SK-N-SH (cell line): ENCODE data around the gene MBNL2. TPM values are rescaled to one million over a fixed set of nuclear protein-coding genes. Genes with fewer than 3 reads are reported as not detected.

ENCODE experiments used
- CTCF ChIA-PET: fragments of 300-600, 350-600 bp; formaldehyde crosslinking; extraction: SDS; loops from one replicate; lab custom pipeline; 2021; lab: Yijun Ruan, JAX
- POLR2A ChIA-PET: fragments of 350-600 bp; sonication (Branson Sonifier 250); formaldehyde crosslinking; extraction: SDS; loops from one replicate; lab custom pipeline; 2020; ENCODE audit warnings: antibody characterized with exemption, inconsistent platforms; lab: Yijun Ruan, JAX
- DNase-seq: peaks from one replicate; pipeline ENCODE4 v3.0.0; 2012
- H2AFZ ChIP-seq: fragments of 200-600 bp; sonication (generic); 2 replicates; pipeline ENCODE4 v1.8.1; 2016; ENCODE audit warnings: antibody characterized with exemption, mild to moderate bottlenecking, low read depth
- H3F3A ChIP-seq: fragments of 200-600 bp; sonication (generic); replicated peaks from 2 replicates; pipeline ENCODE3; 2016; ENCODE audit warnings: antibody characterized with exemption, mild to moderate bottlenecking; ENCODE audit not compliant: insufficient read depth
- H3K27ac ChIP-seq, 2 experiments: fragments of 200-500 bp in 1 of 2; fragments of 200-600 bp in 1 of 2; sonication (Bioruptor generic) in 1 of 2; sonication (generic), shearing (Covaris generic) in 1 of 2; 2 replicates each; pipeline versions ENCODE4 v1.5.1 to v1.6.1; 2014 to 2016; ENCODE audit warnings: low read depth in 2 of 2, inconsistent platforms in 1 of 2, low read length in 1 of 2, mild to moderate bottlenecking in 1 of 2, mixed read lengths in 1 of 2
- H3K27me3 ChIP-seq: fragments of 200-600 bp; sonication (generic), shearing (Covaris generic); 2 replicates; pipeline ENCODE4 v1.6.1; 2016; ENCODE audit warnings: mixed run types; ENCODE audit not compliant: insufficient read depth
- H3K36me3 ChIP-seq, 2 experiments: fragments of 200-500 bp in 1 of 2; fragments of 200-600 bp in 1 of 2; sonication (Bioruptor generic) in 1 of 2; sonication (generic) in 1 of 2; replicated peaks in 1 of 2; 2 replicates each; pipeline versions ENCODE3 to v1.5.1; 2014 to 2016; ENCODE audit warnings: low read length in 1 of 2, mild to moderate bottlenecking in 1 of 2; ENCODE audit not compliant: insufficient read depth in 2 of 2, control insufficient read depth in 1 of 2
- H3K4me1 ChIP-seq, 2 experiments: fragments of 200-500 bp in 1 of 2; fragments of 200-600 bp in 1 of 2; sonication (Bioruptor generic) in 1 of 2; sonication (generic), shearing (Covaris generic) in 1 of 2; 2 replicates each; pipeline versions ENCODE4 v1.5.1 to v1.6.1; 2014 to 2016; ENCODE audit warnings: low read depth in 1 of 2, low read length in 1 of 2, mixed run types in 1 of 2; ENCODE audit not compliant: insufficient read depth in 2 of 2, control insufficient read depth in 1 of 2
- H3K4me2 ChIP-seq: fragments of 200-600 bp; sonication (generic), shearing (Covaris generic); 2 replicates; pipeline ENCODE4 v1.6.1; 2017; ENCODE audit warnings: mixed run types
- H3K4me3 ChIP-seq, 2 experiments: fragments of 200-500 bp in 1 of 2; fragments of 200-600 bp in 1 of 2; sonication (Bioruptor generic) in 1 of 2; sonication (generic), shearing (Covaris generic) in 1 of 2; 2 replicates each; pipeline versions ENCODE4 v1.5.1 to v1.8.1; 2014 to 2016; ENCODE audit warnings: low read depth in 2 of 2, inconsistent platforms in 1 of 2, low read length in 1 of 2, mild to moderate bottlenecking in 1 of 2, mixed read lengths in 1 of 2, moderate library complexity in 1 of 2
- H3K79me2 ChIP-seq: fragments of 200-600 bp; sonication (generic); 2 replicates; pipeline ENCODE4 v1.8.1; 2017; ENCODE audit warnings: mild to moderate bottlenecking; ENCODE audit not compliant: insufficient read depth
- H3K9ac ChIP-seq: fragments of 200-600 bp; sonication (generic); 2 replicates; pipeline ENCODE4 v1.6.1; 2017; ENCODE audit warnings: mixed run types
- H3K9me2 ChIP-seq: fragments of 200-600 bp; sonication (generic); 2 replicates; pipeline ENCODE4 v1.6.1; 2017; ENCODE audit warnings: mixed run types
- H3K9me3 ChIP-seq: fragments of 200-600 bp; sonication (generic); 2 replicates; pipeline ENCODE4 v1.6.1; 2017; ENCODE audit warnings: mixed run types, mild to moderate bottlenecking, moderate library complexity
- H4K20me1 ChIP-seq: fragments of 200-600 bp; sonication (generic); 2 replicates; pipeline ENCODE4 v1.6.1; 2017; ENCODE audit warnings: mild to moderate bottlenecking, mixed run types; ENCODE audit not compliant: insufficient read depth
- CTCF ChIP-seq: fragments of 200-600 bp; sonication (generic); IDR thresholded peaks from 2 replicates; pipeline ENCODE4 v1.6.1; 2017; ENCODE audit warnings: antibody characterized with exemption, mild to moderate bottlenecking, moderate library complexity
- ELF1 ChIP-seq: IDR thresholded peaks from 2 replicates; pipeline ENCODE4 v1.4.0; 2012
- EZH2phosphoT487 ChIP-seq: fragments of 200-600 bp; sonication (generic); IDR thresholded peaks from 2 replicates; pipeline ENCODE4 v1.6.1; 2017; ENCODE audit warnings: low read depth, mixed run types, mild to moderate bottlenecking, antibody characterized with exemption, moderate library complexity, borderline replicate concordance
- FOSL2 ChIP-seq: IDR thresholded peaks from 2 replicates; pipeline ENCODE4 v1.4.0; 2012; ENCODE audit warnings: low read depth, mild to moderate bottlenecking, moderate library complexity, borderline replicate concordance
- FOXJ3 ChIP-seq: sonication (generic); formaldehyde crosslinking; IDR thresholded peaks from 2 replicates; pipeline ENCODE4 v1.5.1; 2020; ENCODE audit warnings: mild to moderate bottlenecking, missing genetic modification reagents
- MAX ChIP-seq: IDR thresholded peaks from 2 replicates; pipeline ENCODE4 v1.4.0; 2012; ENCODE audit warnings: low read depth
- MXI1 ChIP-seq: IDR thresholded peaks from 2 replicates; pipeline ENCODE4 v1.6.1; 2012; ENCODE audit warnings: mild to moderate bottlenecking, low read depth, low read length, improper control_type of control experiment
- NFIC ChIP-seq: IDR thresholded peaks from 2 replicates; pipeline ENCODE4 v1.4.0; 2012; ENCODE audit warnings: borderline replicate concordance
- RAD21 ChIP-seq: IDR thresholded peaks from 2 replicates; pipeline ENCODE4 v1.6.1; 2012; ENCODE audit warnings: mild to moderate bottlenecking, low read length
- RCOR1 ChIP-seq: fragments of 150-350 bp; IDR thresholded peaks from 2 replicates; pipeline ENCODE4 v1.6.1; 2017; ENCODE audit warnings: antibody characterized with exemption, low read length
- RFX5 ChIP-seq: IDR thresholded peaks from 2 replicates; pipeline ENCODE4 v1.6.1; 2012; ENCODE audit warnings: mild to moderate bottlenecking, improper control_type of control experiment, low read length
- SIN3A ChIP-seq: IDR thresholded peaks from 2 replicates; pipeline ENCODE4 v1.6.1; 2012; ENCODE audit warnings: low read depth, mild to moderate bottlenecking, low read length, moderate library complexity, borderline replicate concordance
- TCF12 ChIP-seq: IDR thresholded peaks from 2 replicates; pipeline ENCODE4 v1.4.0; 2012
- TEAD4 ChIP-seq: IDR thresholded peaks from 2 replicates; pipeline ENCODE4 v1.4.0; 2012; ENCODE audit warnings: mild to moderate bottlenecking, borderline replicate concordance; ENCODE audit not compliant: insufficient read depth
- ZBTB33 ChIP-seq: IDR thresholded peaks from 2 replicates; pipeline ENCODE4 v1.4.0; 2012; ENCODE audit warnings: low read depth, borderline replicate concordance
- WGBS: methylation state at CpG from one replicate; pipeline ENCODE4 v1.1.6; 2017; ENCODE audit warnings: low lambda C conversion rate; 5-methylcytosine and 5-hydroxymethylcytosine counted together
- polyA plus RNA-seq, 3 experiments: library from polyadenylated mRNA; depleted of rRNA; stranded (reverse); fragments of >200 nt; gene quantifications; 2 replicates each; pipeline ENCODE4 v1.2.3, GENCODE V29; 2012

Gene MBNL2
- polyA plus RNA-seq, 1 of the 3 experiments (the other 2 are of a cell fraction), result 24.5 TPM

- ChIA-PET CTCF (interaction anchor here (2.1 kb wide), 1 partner anchor 18 kb away, joined by 7 read pairs; no protein-coding TSS in a partner anchor), POLR2A (no interaction called here)
- Histone ChIP-seq H2AFZ (no peak overlapping the region), H3K27ac (no peak overlapping the region), H3K27me3 (no peaks in the 10 kb centered on the region), H3K4me2 (no peak overlapping the region), H3K4me1 (peaks cover 0 to 39% of the 10 kb centered on the region in 2 experiments; a peak in 2 of 4 replicates), H3F3A (no peaks in the 10 kb centered on the region), H3K9me2 (no peaks in the 10 kb centered on the region), H3K9ac (no peak overlapping the region), H3K36me3 (peaks cover 25 to 39% of the 10 kb centered on the region in 2 experiments)
- no peak for DNase-seq
- 100% methylated on average over 2 of the region's 2 CpGs for WGBS
- TF ChIP-seq NFIC (no peak), FOXJ3 (no peak)
- TF ChIP-seq, all 33 proteins: peak for 0
- H3K4me3 ChIP-seq, result no peak overlapping the region
- H3K9me3 ChIP-seq, result no peaks in the 10 kb centered on the region
- H3K79me2 ChIP-seq, result peaks cover 100% of the 10 kb centered on the region
- H4K20me1 ChIP-seq, result peaks cover 14% of the 10 kb centered on the region
Observed at GRCh38 chr13:97316390-97316789, 94.3 kb downstream of the MBNL2 start.

DNA sequence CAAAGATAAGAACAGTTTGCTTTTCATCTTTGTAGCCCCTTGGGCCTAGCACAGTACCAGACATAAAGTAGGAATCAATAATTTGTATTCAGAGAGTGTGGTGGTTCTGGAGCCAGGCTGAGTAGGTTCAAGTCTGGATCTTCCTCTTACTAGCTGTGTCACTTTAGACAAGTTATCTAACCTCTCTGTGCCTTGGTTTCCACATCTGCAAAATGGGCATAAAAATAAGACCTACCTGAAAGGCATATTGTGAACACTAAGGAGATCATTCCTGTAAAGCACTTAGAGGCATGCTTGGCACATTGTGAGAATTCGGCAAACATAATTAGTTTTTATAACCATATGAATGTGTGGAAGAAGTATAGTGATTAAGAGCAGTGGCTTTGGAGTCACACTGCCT lies 95.8 kb downstream of the MBNL2 start:
- Histone ChIP-seq H3K36me3 (peaks cover 19 to 32% of the 10 kb centered on the region in 2 experiments), H3K79me2 (peaks cover 100% of the 10 kb centered on the region), H3K27me3 (no peaks in the 10 kb centered on the region), H3K9me2 (no peaks in the 10 kb centered on the region), H4K20me1 (peaks cover 14% of the 10 kb centered on the region), H2AFZ (no peak overlapping the region), H3K4me1 (peaks cover 10 to 46% of the 10 kb centered on the region in 2 experiments; a peak in 3 of 4 replicates), H3K4me3 (no peak overlapping the region), H3K9ac (no peak overlapping the region), H3F3A (peaks cover 4% of the 10 kb centered on the region), H3K9me3 (no peaks in the 10 kb centered on the region), H3K4me2 (no peak overlapping the region), H3K27ac (no peak overlapping the region)
- POLR2A ChIA-PET, result no interaction called here
- CTCF ChIA-PET, result interaction anchor here (1.0 to 1.8 kb wide), 2 partner anchors 9 to 16 kb away, joined by 3 to 5 read pairs; no protein-coding TSS in a partner anchor
- WGBS, result 95% methylated on average over 1 of the region's 1 CpG
- no peak for DNase-seq
- TF ChIP-seq FOSL2, result no peak
- TF ChIP-seq MAX, result no peak
- no peak for TF ChIP-seq SIN3A
- no peak for TF ChIP-seq RFX5
- no peak for TF ChIP-seq TEAD4
- no peak for TF ChIP-seq RCOR1
- no peak for TF ChIP-seq CTCF
- no peak for TF ChIP-seq RAD21
- no peak for TF ChIP-seq ELF1
- no peak for TF ChIP-seq MXI1
- no peak for TF ChIP-seq TCF12
- TF ChIP-seq EZH2phosphoT487, result no peak
- TF ChIP-seq ZBTB33, result no peak
